Neuronal stem cell (in vitro differentiated cells): ENCODE results near the gene EFNA3.

Source experiments
- DNase-seq: peaks from one replicate; pipeline ENCODE4 v3.0.0-alpha.2; 2013; ENCODE audit warnings: low spot score
- H2AFZ ChIP-seq: one replicate; pipeline ENCODE4 v1.6.1; 2013; ENCODE audit warnings: mild to moderate bottlenecking, low read length, inconsistent platforms
- H2AK5ac ChIP-seq: 2 replicates; pipeline ENCODE4 v1.6.1; 2013; ENCODE audit warnings: low read depth, mild to moderate bottlenecking, inconsistent platforms, low read length, moderate library complexity, mixed read lengths
- H2BK120ac ChIP-seq: 2 replicates; pipeline ENCODE4 v1.6.1; 2013; ENCODE audit warnings: low read depth, mild to moderate bottlenecking, inconsistent platforms, low read length, moderate library complexity, mixed read lengths
- H2BK12ac ChIP-seq: one replicate; pipeline ENCODE4 v1.6.1; 2013; ENCODE audit warnings: low read length, inconsistent platforms
- H2BK15ac ChIP-seq: 2 replicates; pipeline ENCODE4 v1.6.1; 2013; ENCODE audit warnings: mild to moderate bottlenecking, low read length, inconsistent platforms, mixed read lengths
- H2BK5ac ChIP-seq: one replicate; pipeline ENCODE4 v1.6.1; 2013; ENCODE audit warnings: inconsistent platforms, mild to moderate bottlenecking, low read length, moderate library complexity
- H3K14ac ChIP-seq: one replicate; pipeline ENCODE4 v1.6.1; 2013; ENCODE audit warnings: low read length, inconsistent platforms
- H3K18ac ChIP-seq: 2 replicates; pipeline ENCODE4 v1.6.1; 2013; ENCODE audit warnings: low read length, inconsistent platforms
- H3K23ac ChIP-seq: 2 replicates; pipeline ENCODE4 v1.6.1; 2013; ENCODE audit warnings: low read depth, mild to moderate bottlenecking, mixed read lengths, low read length, inconsistent platforms; ENCODE audit not compliant: poor library complexity
- H3K27ac ChIP-seq: replicated peaks from 3 replicates; pipeline ENCODE4 v1.5.1; 2013; ENCODE audit warnings: low read length, inconsistent platforms
- H3K27me3 ChIP-seq, 3 experiments: 2 replicates each; pipeline ENCODE4 v1.6.1; 2013; ENCODE audit warnings: low read length in 3 of 3, mild to moderate bottlenecking in 2 of 3, inconsistent platforms in 1 of 3, low read depth in 1 of 3, mixed read lengths in 1 of 3, moderate library complexity in 1 of 3; ENCODE audit not compliant: control insufficient read depth in 3 of 3, insufficient read depth in 3 of 3
- H3K36me3 ChIP-seq, 2 donors: replicated peaks in 1 of 2; 2 replicates each; pipeline ENCODE4 v1.6.1; 2013; ENCODE audit warnings: low read length in 2 of 2; ENCODE audit not compliant: control insufficient read depth in 2 of 2, insufficient read depth in 2 of 2
- H3K4ac ChIP-seq: 2 replicates; pipeline ENCODE4 v1.6.1; 2013; ENCODE audit warnings: inconsistent platforms, mild to moderate bottlenecking, low read length, moderate library complexity
- H3K4me1 ChIP-seq, 2 donors: 1 replicate in 1 of 2; 2 replicates in 1 of 2; pipeline ENCODE4 v1.6.1; 2013; ENCODE audit warnings: low read length in 2 of 2, low read depth in 1 of 2; ENCODE audit not compliant: control insufficient read depth in 2 of 2, insufficient read depth in 1 of 2
- H3K4me2 ChIP-seq: one replicate; pipeline ENCODE4 v1.6.1; 2013; ENCODE audit warnings: mild to moderate bottlenecking, low read length, inconsistent platforms; ENCODE audit not compliant: insufficient read depth, poor library complexity, severe bottlenecking
- H3K4me3 ChIP-seq, 2 donors: 2 replicates each; pipeline ENCODE4 v1.5.1; 2013; ENCODE audit warnings: low read length in 2 of 2, mild to moderate bottlenecking in 2 of 2, inconsistent platforms in 1 of 2, moderate library complexity in 1 of 2
- H3K79me1 ChIP-seq: one replicate; pipeline ENCODE4 v1.6.1; 2013; ENCODE audit warnings: low read depth, mild to moderate bottlenecking, inconsistent platforms, low read length, moderate library complexity
- H3K9ac ChIP-seq: one replicate; pipeline ENCODE4 v1.6.1; 2013; ENCODE audit warnings: mild to moderate bottlenecking, low read depth, low read length, inconsistent platforms; ENCODE audit not compliant: poor library complexity
- H3K9me3 ChIP-seq, 2 donors: replicated peaks in 1 of 2; 2 replicates each; pipeline versions ENCODE3 to v1.6.1; 2013; ENCODE audit warnings: low read length in 2 of 2, mild to moderate bottlenecking in 2 of 2, inconsistent platforms in 1 of 2, low read depth in 1 of 2, mixed read lengths in 1 of 2, moderate library complexity in 1 of 2; ENCODE audit not compliant: control insufficient read depth in 2 of 2, insufficient read depth in 1 of 2
- H4K8ac ChIP-seq: one replicate; pipeline ENCODE4 v1.6.1; 2013; ENCODE audit warnings: low read depth, mild to moderate bottlenecking, inconsistent platforms, low read length, moderate library complexity
- H4K91ac ChIP-seq: one replicate; pipeline ENCODE4 v1.6.1; 2013; ENCODE audit warnings: low read length, low read depth, mild to moderate bottlenecking, inconsistent platforms; ENCODE audit not compliant: poor library complexity
- WGBS, 2 donors: extraction: QIAGEN DNeasy Blood & Tissue Kit; methylation state at CpG; one replicate each; pipeline ENCODE4 v1.1.7; 2013; ENCODE audit warnings: missing lambda C conversion rate in 2 of 2, mixed read lengths in 1 of 2; ENCODE audit not compliant: insufficient read length in 2 of 2, insufficient replicate concordance in 1 of 2; ENCODE audit errors: extremely low coverage in 2 of 2; 5-methylcytosine and 5-hydroxymethylcytosine counted together

EFNA3 gene

GRCh38 chr1:155124503-155125463 is 46.1 kb downstream of the EFNA3 start:
- H2BK12ac ChIP-seq: no peak overlapping the region
- DNase-seq: no peak
- H2AFZ ChIP-seq: no peak overlapping the region
- H3K79me1 ChIP-seq: no peaks in the 10 kb centered on the region
- no peak overlapping the region for H3K4me2 ChIP-seq
- H3K27ac ChIP-seq: no peak overlapping the region
- no peak overlapping the region for H2BK120ac ChIP-seq
- no peak overlapping the region for H3K4ac ChIP-seq
- no peak overlapping the region for H3K4me3 ChIP-seq
- peak overlapping the region; percentile 57 for H2AK5ac ChIP-seq
- H2BK15ac ChIP-seq: peak overlapping the region; percentile 82
- peaks cover 10 to 89% (median 54%) of the 10 kb centered on the region in 3 experiments for H3K27me3 ChIP-seq
- no peak overlapping the region for H3K9ac ChIP-seq
- H3K4me1 ChIP-seq: peaks cover 32 to 39% of the 10 kb centered on the region in 2 donors
- no peak overlapping the region for H4K91ac ChIP-seq
- H3K9me3 ChIP-seq: no peaks in the 10 kb centered on the region
- peak overlapping the region; percentile 81 for H3K18ac ChIP-seq
- no CpG with 5 or more reads among the region's 16 CpGs for WGBS, 2 donors
- no peak overlapping the region for H3K14ac ChIP-seq
- no peak overlapping the region for H4K8ac ChIP-seq
- no peaks in the 10 kb centered on the region for H3K36me3 ChIP-seq
- peak overlapping the region; percentile 26 for H2BK5ac ChIP-seq
- peak overlapping the region; percentile 3 for H3K23ac ChIP-seq

- WGBS, 2 donors: no CpG with 5 or more reads among the region's 11 CpGs
- Histone ChIP-seq H3K36me3 (no peaks in the 10 kb centered on the region), H3K79me1 (no peaks in the 10 kb centered on the region), H3K4me2 (peak overlapping the region; percentile 91), H3K23ac (peak overlapping the region; percentile 3), H3K4me1 (peaks cover 36 to 46% of the 10 kb centered on the region in 2 donors), H4K91ac (no peak overlapping the region), H2BK120ac (no peak overlapping the region), H2BK15ac (peak overlapping the region; percentile 97), H3K4ac (no peak overlapping the region), H3K27ac (no peak overlapping the region), H4K8ac (no peak overlapping the region), H2AFZ (peak overlapping the region; percentile 85), H3K27me3 (peaks cover 10 to 85% (median 58%) of the 10 kb centered on the region in 3 experiments), H2BK12ac (no peak overlapping the region), H3K9ac (peak overlapping the region; percentile 66), H3K9me3 (no peaks in the 10 kb centered on the region), H3K4me3 (peak overlapping the region in 1 of 2 donors; percentile 80), H3K18ac (peak overlapping the region; percentile 90), H2BK5ac (peak overlapping the region; percentile 26), H3K14ac (peak overlapping the region; percentile 75), H2AK5ac (peak overlapping the region; percentile 87)
- DNase-seq: no peak
Measured at GRCh38 chr1:155125511-155125945, 46.9 kb downstream of the EFNA3 start.

- H3K4me2 ChIP-seq: peak overlapping the region; percentile 91
Measured at GRCh38 chr1:155125946-155126555, 47.4 kb downstream of the EFNA3 start.

More at GRCh38 chr1:155125946-155126555, 47.4 kb downstream of the EFNA3 start:
- peak overlapping the region; percentile 75 for H3K14ac ChIP-seq
- peak overlapping the region; percentile 90 for H3K18ac ChIP-seq
- H3K9ac ChIP-seq: peak overlapping the region; percentile 66
- no peak overlapping the region for H3K27ac ChIP-seq
- peak overlapping the region; percentile 85 for H2AFZ ChIP-seq
- H3K4ac ChIP-seq: peak overlapping the region; percentile 31
- peak; percentile 32 for DNase-seq
- peak overlapping the region; percentile 29 for H3K23ac ChIP-seq
- H3K36me3 ChIP-seq: no peaks in the 10 kb centered on the region
- peak overlapping the region; percentile 26 for H2BK5ac ChIP-seq
- no peaks in the 10 kb centered on the region for H3K9me3 ChIP-seq
- peak overlapping the region; percentile 27 to 80 for H3K4me3 ChIP-seq
- no peak overlapping the region for H4K91ac ChIP-seq
- peak overlapping the region; percentile 98 for H2BK12ac ChIP-seq
- H2BK120ac ChIP-seq: no peak overlapping the region
- H4K8ac ChIP-seq: no peak overlapping the region
- H3K4me1 ChIP-seq: peaks cover 36 to 48% of the 10 kb centered on the region in 2 donors
- peaks cover 10 to 80% (median 58%) of the 10 kb centered on the region in 3 experiments for H3K27me3 ChIP-seq
- peak overlapping the region; percentile 87 for H2AK5ac ChIP-seq
- peak overlapping the region; percentile 97 for H2BK15ac ChIP-seq
- no CpG with 5 or more reads among the region's 53 CpGs for WGBS, 2 donors
- H3K79me1 ChIP-seq: no peaks in the 10 kb centered on the region
